K562 (cell line): ENCODE results near the gene DCAF15. TPM values are rescaled to one million over a fixed set of nuclear protein-coding genes. Genes with fewer than 3 reads are reported as not detected.

Source experiments
- ATAC-seq: fragments of 200-7000 bp; cut with Tn5 transposase; 3 replicates; pipeline ENCODE4 v1.9.1; 2020; ENCODE audit warnings: moderate library complexity
- BruUV-seq: library from RNA; stranded (reverse); fragments of 400-500 nt; replicated peaks from 2 replicates; lab custom pipeline; 2021; lab: Mats Ljungman, UMichigan
- CTCF ChIA-PET: fragments of 300-600 bp; formaldehyde crosslinking; extraction: SDS; loops from one replicate; lab custom pipeline; 2021; ENCODE audit warnings: low intra/inter-chr PET ratio; lab: Yijun Ruan, JAX
- POLR2A ChIA-PET: fragments of 300-600, 350-650 bp; sonication (Branson Sonifier 250); formaldehyde crosslinking; extraction: SDS; loops from one replicate; lab custom pipeline; 2021; ENCODE audit warnings: antibody characterized with exemption, inconsistent platforms; lab: Yijun Ruan, JAX
- DNase-seq, 4 experiments: peaks; one replicate each; pipeline versions ENCODE4 v3.0.0 to v3.0.0-alpha.2; 2011 to 2018; ENCODE audit warnings: low spot score in 3 of 4, mixed read lengths in 3 of 4; ENCODE audit errors: extremely low read depth in 1 of 4
- FAIRE-seq: peaks from 2 replicates; lab custom pipeline; 2011; peaks lifted over from hg19 to GRCh38; lab: Jason Lieb, UNC
- H2AFZ ChIP-seq: 2 replicates; pipeline ENCODE4 v1.6.0; 2011; ENCODE audit warnings: low read depth, low read length, control low read depth, inconsistent platforms
- H3K27ac ChIP-seq: fragments of 200-600 bp; 3 replicates; pipeline ENCODE4 v1.8.0; 2011; ENCODE audit warnings: low read depth, mild to moderate bottlenecking, control low read depth, inconsistent platforms, low read length, moderate library complexity, mixed read lengths; ENCODE audit errors: extremely low read depth
- H3K27me3 ChIP-seq, 2 experiments: fragments of 300-600 bp in 1 of 2; 2 replicates in 1 of 2; 3 replicates in 1 of 2; pipeline versions ENCODE4 v1.6.0 to v1.8.0; 2011; ENCODE audit warnings: inconsistent platforms in 2 of 2, low read length in 2 of 2, mild to moderate bottlenecking in 1 of 2, mixed read lengths in 1 of 2, moderate library complexity in 1 of 2; ENCODE audit not compliant: control insufficient read depth in 2 of 2, insufficient read depth in 2 of 2
- H3K36me3 ChIP-seq: fragments of 300-600 bp; 3 replicates; pipeline ENCODE4 v1.8.0; 2011; ENCODE audit warnings: mild to moderate bottlenecking, low read length, inconsistent platforms; ENCODE audit not compliant: control insufficient read depth, insufficient read depth
- H3K4me1 ChIP-seq, 2 experiments: fragments of 200-600 bp in 1 of 2; replicated peaks in 1 of 2; 2 replicates in 1 of 2; 3 replicates in 1 of 2; pipeline versions ENCODE4 v1.5.1 to v1.8.0; 2011; ENCODE audit warnings: inconsistent platforms in 2 of 2, low read length in 2 of 2, mild to moderate bottlenecking in 1 of 2, mixed read lengths in 1 of 2, moderate library complexity in 1 of 2; ENCODE audit not compliant: control insufficient read depth in 2 of 2, insufficient read depth in 2 of 2
- H3K4me2 ChIP-seq: 2 replicates; pipeline ENCODE4 v1.6.1; 2011; ENCODE audit warnings: low read length, control low read depth, inconsistent platforms, mixed read lengths; ENCODE audit not compliant: insufficient read depth
- H3K4me3 ChIP-seq: fragments of 200-600 bp; sonication (generic), shearing (Covaris generic); 2 replicates; pipeline ENCODE4 v1.5.1; 2016; ENCODE audit warnings: control low read depth, inconsistent platforms
- H3K79me2 ChIP-seq: fragments of 200-600 bp; 3 replicates; pipeline ENCODE4 v1.8.0; 2011; ENCODE audit warnings: low read length, inconsistent platforms; ENCODE audit not compliant: control insufficient read depth, insufficient read depth
- H3K9ac ChIP-seq, 2 experiments: 2 replicates each; pipeline versions ENCODE4 v1.6.0 to v1.6.1; 2011; ENCODE audit warnings: low read depth in 2 of 2, low read length in 2 of 2, control low read depth in 1 of 2, inconsistent platforms in 1 of 2, mild to moderate bottlenecking in 1 of 2, mixed read lengths in 1 of 2; ENCODE audit not compliant: insufficient read depth in 1 of 2
- H3K9me1 ChIP-seq: one replicate; pipeline ENCODE4 v1.6.0; 2011; ENCODE audit warnings: inconsistent platforms, mild to moderate bottlenecking, low read length, moderate library complexity; ENCODE audit not compliant: control insufficient read depth, insufficient read depth
- H3K9me3 ChIP-seq: replicated peaks from 2 replicates; pipeline ENCODE4 v1.5.1; 2011; ENCODE audit warnings: low read depth, low read length, inconsistent platforms; ENCODE audit not compliant: control insufficient read depth, insufficient read depth
- H4K20me1 ChIP-seq: replicated peaks from 2 replicates; pipeline ENCODE4 v1.6.1; 2011; ENCODE audit warnings: low read length, inconsistent platforms, mixed read lengths; ENCODE audit not compliant: control insufficient read depth, insufficient read depth
- ETS2 ChIP-seq: IDR thresholded peaks from 2 replicates; pipeline ENCODE4 v1.6.1; 2016; ENCODE audit warnings: borderline replicate concordance, missing genetic modification characterization, mild to moderate bottlenecking, moderate library complexity, missing compliant biosample characterization; ENCODE audit not compliant: poor library complexity, severe bottlenecking
- FOXM1 ChIP-seq, 2 experiments: fragments of 450-650 bp in 1 of 2; sonication (generic) in 1 of 2; formaldehyde crosslinking in 1 of 2; IDR thresholded peaks; 2 replicates each; pipeline versions ENCODE4 v1.6.1 to v1.9.0; 2017 to 2022; ENCODE audit warnings: low read depth in 2 of 2, mild to moderate bottlenecking in 2 of 2, missing genetic modification reagents in 1 of 2, moderate library complexity in 1 of 2
- HBP1 ChIP-seq: fragments of 450-650 bp; formaldehyde crosslinking; IDR thresholded peaks from 2 replicates; pipeline ENCODE4 v1.4.0; 2022; ENCODE audit warnings: missing genetic modification characterization
- MCM2 ChIP-seq: fragments of 450-650 bp; IDR thresholded peaks from 2 replicates; pipeline ENCODE4 v1.6.1; 2017; ENCODE audit warnings: low read depth, mild to moderate bottlenecking
- PHF8 ChIP-seq: fragments of 200-600 bp; sonication (generic); IDR thresholded peaks from 2 replicates; pipeline ENCODE4 v1.6.1; 2012; ENCODE audit warnings: mixed run types, mild to moderate bottlenecking, inconsistent platforms, low read length, moderate library complexity, borderline replicate concordance
- RB1 ChIP-seq: fragments of 450-650 bp; IDR thresholded peaks from 2 replicates; pipeline ENCODE4 v1.6.1; 2017; ENCODE audit warnings: low read depth, mild to moderate bottlenecking
- RHOXF2B ChIP-seq: fragments of 250-450 bp; sonication (Bioruptor Pico); conservative IDR thresholded peaks from 2 replicates; pipeline ENCODE4 v1.5.1; 2021
- SFPQ ChIP-seq: fragments of 200-400 bp; formaldehyde crosslinking; IDR thresholded peaks from 2 replicates; pipeline ENCODE4 v1.6.1; 2017; ENCODE audit warnings: mild to moderate bottlenecking, low read depth, low read length, moderate library complexity
- ZBTB17 ChIP-seq: fragments of 450-650 bp; formaldehyde crosslinking; IDR thresholded peaks from 2 replicates; pipeline ENCODE4 v1.4.0; 2020; ENCODE audit warnings: mild to moderate bottlenecking
- ZC3H8 ChIP-seq: fragments of 450-650 bp; IDR thresholded peaks from 2 replicates; pipeline ENCODE4 v1.6.1; 2017
- ZNF212 ChIP-seq: fragments of 450-650 bp; formaldehyde crosslinking; IDR thresholded peaks from 2 replicates; pipeline ENCODE4 v1.4.0; 2020; ENCODE audit warnings: mild to moderate bottlenecking
- ZNF586 ChIP-seq: fragments of 450-650 bp; formaldehyde crosslinking; conservative IDR thresholded peaks from 2 replicates; pipeline ENCODE4 v1.4.0; 2020; ENCODE audit warnings: mild to moderate bottlenecking, moderate library complexity
- WGBS: fragments of 100-300 bp; shearing (Covaris generic); methylation state at CpG from one replicate; pipeline ENCODE4 v1.1.6; 2016; ENCODE audit warnings: low coverage, mixed read lengths; ENCODE audit not compliant: insufficient coverage; ENCODE audit errors: missing lambda C conversion rate; 5-methylcytosine and 5-hydroxymethylcytosine counted together
- in situ Hi-C: fragments of 300-500 bp; cut with MboI; formaldehyde crosslinking; loops from 4 replicates; pipeline ENCODE4 v1.15.0; 2018; ENCODE audit warnings: inconsistent platforms, mixed read lengths
- intact Hi-C: fragments of 100-400 bp; cut with micrococcal nuclease; formaldehyde crosslinking; loops from 2 replicates; pipeline ENCODE4 v1.14.2; 2022
- polyA plus RNA-seq, 8 experiments: library from polyadenylated mRNA; depleted of rRNA in 4 of 8; stranded (reverse) in 5 of 8; unstranded in 3 of 8; fragments of >200 nt; fragmentation: Nextera tagmentation in 2 of 8; fragmentation: Illumina TruSeq in 1 of 8; extraction: Ambion mirVana in 2 of 8; extraction: Trizol in 1 of 8; gene quantifications; 2 replicates each; pipeline versions ENCODE4 v1.2.1 to v1.2.3, GENCODE V29; 2011 to 2014; ENCODE audit warnings: inconsistent platforms in 1 of 8, missing spikeins in 1 of 8
- total RNA-seq, 7 experiments: library from RNA; depleted of rRNA in 6 of 7; stranded (reverse); fragments of >200 nt in 6 of 7; fragmentation: Illumina TruSeq in 2 of 7; extraction: Trizol in 2 of 7; gene quantifications; 2 replicates each; pipeline versions ENCODE4 v1.2.1 to v1.2.3, GENCODE V29; 2011 to 2021; ENCODE audit warnings: low replicate concordance in 1 of 7
- TF ChIP-seq, protein P1 (sequence below): fragments of 150-350 bp; IDR thresholded peaks from 2 replicates; pipeline ENCODE4 v1.6.1; 2014; ENCODE audit warnings: low read depth, mild to moderate bottlenecking, low read length, borderline replicate concordance

DCAF15 gene
- total and polyA plus RNA-seq, 9 of the 15 experiments (the other 6 are each of a cell fraction or from before 2014, with no cell fraction given) = 0.17 to 68.5 (median 27.7) TPM

- TF ChIP-seq, protein P1, sequence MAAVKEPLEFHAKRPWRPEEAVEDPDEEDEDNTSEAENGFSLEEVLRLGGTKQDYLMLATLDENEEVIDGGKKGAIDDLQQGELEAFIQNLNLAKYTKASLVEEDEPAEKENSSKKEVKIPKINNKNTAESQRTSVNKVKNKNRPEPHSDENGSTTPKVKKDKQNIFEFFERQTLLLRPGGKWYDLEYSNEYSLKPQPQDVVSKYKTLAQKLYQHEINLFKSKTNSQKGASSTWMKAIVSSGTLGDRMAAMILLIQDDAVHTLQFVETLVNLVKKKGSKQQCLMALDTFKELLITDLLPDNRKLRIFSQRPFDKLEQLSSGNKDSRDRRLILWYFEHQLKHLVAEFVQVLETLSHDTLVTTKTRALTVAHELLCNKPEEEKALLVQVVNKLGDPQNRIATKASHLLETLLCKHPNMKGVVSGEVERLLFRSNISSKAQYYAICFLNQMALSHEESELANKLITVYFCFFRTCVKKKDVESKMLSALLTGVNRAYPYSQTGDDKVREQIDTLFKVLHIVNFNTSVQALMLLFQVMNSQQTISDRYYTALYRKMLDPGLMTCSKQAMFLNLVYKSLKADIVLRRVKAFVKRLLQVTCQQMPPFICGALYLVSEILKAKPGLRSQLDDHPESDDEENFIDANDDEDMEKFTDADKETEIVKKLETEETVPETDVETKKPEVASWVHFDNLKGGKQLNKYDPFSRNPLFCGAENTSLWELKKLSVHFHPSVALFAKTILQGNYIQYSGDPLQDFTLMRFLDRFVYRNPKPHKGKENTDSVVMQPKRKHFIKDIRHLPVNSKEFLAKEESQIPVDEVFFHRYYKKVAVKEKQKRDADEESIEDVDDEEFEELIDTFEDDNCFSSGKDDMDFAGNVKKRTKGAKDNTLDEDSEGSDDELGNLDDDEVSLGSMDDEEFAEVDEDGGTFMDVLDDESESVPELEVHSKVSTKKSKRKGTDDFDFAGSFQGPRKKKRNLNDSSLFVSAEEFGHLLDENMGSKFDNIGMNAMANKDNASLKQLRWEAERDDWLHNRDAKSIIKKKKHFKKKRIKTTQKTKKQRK = no peak
- TF ChIP-seq ZNF212 (CRISPR knock-in tag) (no peak), RHOXF2B (CRISPR knock-in tag) (no peak)
Observed at GRCh38 chr19:13987101-13987890, 35.0 kb downstream of the DCAF15 start (continued).

- Histone ChIP-seq H3K27me3 (no peaks in the 10 kb centered on the region), H3K4me2 (no peak overlapping the region), H3K36me3 (peaks cover 40% of the 10 kb centered on the region; the same call in 1 of the 3 replicates), H3K9ac (no peak overlapping the region), H2AFZ (no peak overlapping the region), H4K20me1 (no peaks in the 10 kb centered on the region), H3K9me1 (peaks cover 8% of the 10 kb centered on the region), H3K9me3 (no peaks in the 10 kb centered on the region), H3K4me1 (peaks cover 0 to 27% of the 10 kb centered on the region in 2 experiments; a peak in 2 of 5 replicates), H3K79me2 (no peaks in the 10 kb centered on the region; the same call in 2 of the 3 replicates), H3K27ac (no peak overlapping the region), H3K4me3 (no peak overlapping the region)
- no peak for DNase-seq
- no peak for ATAC-seq
- FAIRE-seq = no peak
- BruUV-seq = no TSS peak
- in situ Hi-C loops (no loop called here), intact Hi-C loops (no loop called here)
- ChIA-PET POLR2A (interaction anchor here (1.1 to 1.5 kb wide), 2 partner anchors 11 to 17 kb away, joined by 3 to 7 read pairs; partner anchors contain the start of gene RFX1), CTCF (no interaction called here)
- WGBS = 86% methylated on average over 7 of the region's 7 CpGs
- TF ChIP-seq PHF8 (no peak), HBP1 (CRISPR knock-in tag) (no peak), ZNF586 (no peak), ETS2 (tag) (no peak), FOXM1 (IDR thresholded peaks at IDR 0.05; ENCODE audit: low read depth) (no peak), FOXM1 (CRISPR knock-in tag; IDR thresholded peaks at IDR 0.05; ENCODE audit: low read depth) (no peak), RB1 (no peak), ZC3H8 (no peak), SFPQ (no peak), ZBTB17 (CRISPR knock-in tag) (no peak), MCM2 (no peak)
Observed at GRCh38 chr19:13989487-13989886, 37.2 kb downstream of the DCAF15 start.
